HG02943 (cell line): ENCODE results near the gene NPHS1.
"Not testable (repeated sequence)": the region's sequence is repeated elsewhere in the genome, so short reads cannot be mapped to it uniquely, and the experiment has no call there.

Source experiments
- ATAC-seq: cut with Tn5 transposase; IDR thresholded peaks from one replicate; pipeline ENCODE4 v1.9.1; 2021; ENCODE audit warnings: mild to moderate bottlenecking, low read depth, moderate library complexity; ENCODE audit not compliant: unreplicated experiment

Gene NPHS1

GRCh38 chr19:35816846-35817245 is 35.5 kb downstream of the NPHS1 start:
- ATAC-seq = no peak

- ATAC-seq = no peak
Observed at GRCh38 chr19:35816262-35816661, 36.0 kb downstream of the NPHS1 start.

- ATAC-seq = no peak
Observed at GRCh38 chr19:35813043-35813890, 39.0 kb downstream of the NPHS1 start.

- no peak for ATAC-seq
Observed at GRCh38 chr19:35812220-35813042, 39.9 kb downstream of the NPHS1 start, which contains the start of gene PRODH2. Gene PRODH2 (minus strand): TSS chr19:35812845. CDS start chr19:35812805, 40 bp downstream.

GRCh38 chr19:35811317-35812219 is 40.7 kb downstream of the NPHS1 start:
- ATAC-seq = no peak

- no peak for ATAC-seq
Observed at GRCh38 chr19:35807633-35808032, 44.7 kb downstream of the NPHS1 start.

GRCh38 chr19:35806597-35806996 is 45.7 kb downstream of the NPHS1 start:
- ATAC-seq = no peak

GRCh38 chr19:35805526-35806102 is 46.7 kb downstream of the NPHS1 start:
- ATAC-seq = no peak

GRCh38 chr19:35801828-35802227 is 50.5 kb downstream of the NPHS1 start:
- ATAC-seq = no peak

- no peak for ATAC-seq
Observed at GRCh38 chr19:35797663-35798062, 54.6 kb downstream of the NPHS1 start.

GRCh38 chr19:35796645-35797542 is 55.4 kb downstream of the NPHS1 start:
- ATAC-seq = no peak

GRCh38 chr19:35795564-35795963 is 56.7 kb downstream of the NPHS1 start:
- not testable (repeated sequence) for ATAC-seq

- ATAC-seq = no peak
Observed at GRCh38 chr19:35793381-35794165, 58.7 kb downstream of the NPHS1 start.

- no peak for ATAC-seq
Observed at GRCh38 chr19:35792888-35793287, 59.4 kb downstream of the NPHS1 start.

- ATAC-seq = no peak
Observed at GRCh38 chr19:35792312-35792711, 60.0 kb downstream of the NPHS1 start.

GRCh38 chr19:35791814-35792279 is 60.5 kb downstream of the NPHS1 start:
- no peak for ATAC-seq

GRCh38 chr19:35790981-35791813 is 61.1 kb downstream of the NPHS1 start:
- no peak for ATAC-seq
